HG02973 (cell line): ENCODE data around the gene CDKAL1.
"Not testable (repeated sequence)": the region's sequence is repeated elsewhere in the genome, so short reads cannot be mapped to it uniquely, and the experiment has no call there.

Experiments
- ATAC-seq: cut with Tn5 transposase; IDR thresholded peaks from one replicate; pipeline ENCODE4 v1.9.1; 2021; ENCODE audit warnings: moderate library complexity; ENCODE audit not compliant: unreplicated experiment

CDKAL1 gene

DNA sequence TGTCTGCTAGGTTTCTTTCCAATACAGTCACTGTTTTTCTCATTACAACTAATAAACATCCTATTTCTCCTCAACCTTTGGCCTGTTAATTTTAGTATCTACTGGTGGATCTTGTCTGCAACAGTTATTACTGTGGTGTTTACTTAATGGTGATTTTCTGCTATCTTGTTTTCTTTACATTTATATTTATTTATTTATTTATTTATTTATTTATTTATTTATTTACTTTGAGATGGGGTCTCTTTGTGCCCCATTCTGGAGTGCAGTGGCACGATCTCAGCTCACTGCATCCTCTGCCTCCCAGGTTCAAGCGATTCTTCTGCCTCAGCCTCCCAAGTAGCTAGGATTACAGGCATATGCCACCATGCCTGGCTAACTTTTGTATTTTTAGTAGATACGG, 15.1 kb downstream of the CDKAL1 start:
- ATAC-seq = not testable (repeated sequence)

DNA sequence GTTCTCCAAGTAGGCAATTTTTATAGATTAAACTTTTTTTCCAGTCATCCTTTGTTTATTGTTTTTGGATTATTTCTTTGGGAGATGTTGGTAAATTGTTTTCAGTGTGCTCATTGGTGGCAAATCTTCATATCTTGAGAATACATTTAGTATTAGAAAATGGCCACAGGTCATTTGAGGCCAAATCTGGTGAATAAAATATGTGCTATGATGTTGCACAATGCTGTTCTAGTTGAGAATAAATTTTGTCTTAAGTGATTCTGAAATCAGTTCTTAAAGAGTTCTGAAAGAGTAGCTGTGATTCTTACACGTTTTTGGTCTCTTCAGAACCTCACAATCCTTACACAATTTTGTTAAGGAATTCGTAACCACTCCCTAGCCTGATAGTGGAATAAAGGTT, 20.1 kb downstream of the CDKAL1 start:
- ATAC-seq = no peak

DNA sequence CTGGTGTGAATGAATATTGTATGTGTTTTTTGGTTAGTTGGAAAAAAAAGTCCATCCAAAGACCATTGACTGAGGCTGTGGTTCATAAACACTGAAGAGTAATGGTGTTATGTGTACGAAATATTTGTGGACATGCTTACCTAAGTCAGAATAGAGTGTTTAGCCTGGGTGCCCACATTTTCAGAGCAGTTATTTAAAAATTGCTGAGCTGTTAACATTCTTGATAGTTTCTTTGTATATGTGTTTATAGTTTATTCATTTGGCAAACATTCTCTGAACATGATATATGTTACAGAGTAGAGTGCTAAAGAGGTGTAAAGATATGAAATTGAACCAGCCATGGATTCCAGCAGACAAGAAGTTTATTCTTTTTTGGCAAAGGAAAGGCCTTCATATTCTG, 20.6 kb downstream of the CDKAL1 start:
- ATAC-seq = no peak

DNA sequence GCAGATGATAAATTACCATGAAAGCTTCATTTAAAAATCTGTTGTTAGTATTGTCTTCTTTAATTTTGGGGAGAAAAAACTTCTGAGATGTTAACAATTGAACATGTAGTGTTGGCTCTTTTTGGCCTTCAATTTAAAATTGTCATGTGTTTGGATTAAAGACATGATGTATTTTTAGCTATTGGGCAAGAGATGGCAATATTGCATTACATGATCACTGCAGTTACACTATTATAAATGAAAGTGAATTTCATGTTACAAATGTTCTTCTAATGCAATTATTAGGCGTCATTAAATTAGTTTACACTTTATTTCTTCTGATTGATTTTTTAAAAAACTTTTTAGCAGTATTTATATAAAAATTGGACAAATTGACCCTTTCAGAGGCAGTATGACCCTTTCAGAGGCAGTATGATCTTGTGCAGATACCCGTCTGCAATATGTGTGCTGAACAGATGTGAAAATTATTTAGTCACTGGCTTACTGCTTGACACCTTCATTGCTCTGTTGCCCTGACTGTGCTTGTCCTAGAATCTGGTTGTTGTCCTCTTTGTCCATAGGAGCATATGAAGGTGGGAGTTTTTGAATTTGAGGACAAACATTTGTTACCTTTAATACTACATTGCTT, 25.8 kb downstream of the CDKAL1 start:
- no peak for ATAC-seq

DNA sequence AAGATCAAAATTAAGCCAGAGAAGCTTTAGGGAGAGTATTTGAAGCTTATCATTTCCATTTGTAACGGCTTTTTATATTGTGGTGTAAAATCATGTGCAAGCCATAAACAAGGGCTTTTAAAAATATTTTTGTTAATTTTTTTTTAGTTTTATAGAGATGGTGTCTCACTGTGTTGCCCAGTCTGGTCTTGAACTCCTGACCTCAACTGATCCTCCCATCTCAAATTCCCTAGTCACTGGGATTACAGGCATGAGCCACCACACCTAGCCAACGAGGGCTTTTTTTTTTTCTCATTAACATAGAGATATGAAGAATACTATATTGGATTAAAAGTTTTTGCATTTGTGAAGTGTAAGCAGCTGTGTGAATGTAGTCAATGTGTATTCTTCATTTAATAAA, 29.1 kb downstream of the CDKAL1 start:
- ATAC-seq = no peak

DNA sequence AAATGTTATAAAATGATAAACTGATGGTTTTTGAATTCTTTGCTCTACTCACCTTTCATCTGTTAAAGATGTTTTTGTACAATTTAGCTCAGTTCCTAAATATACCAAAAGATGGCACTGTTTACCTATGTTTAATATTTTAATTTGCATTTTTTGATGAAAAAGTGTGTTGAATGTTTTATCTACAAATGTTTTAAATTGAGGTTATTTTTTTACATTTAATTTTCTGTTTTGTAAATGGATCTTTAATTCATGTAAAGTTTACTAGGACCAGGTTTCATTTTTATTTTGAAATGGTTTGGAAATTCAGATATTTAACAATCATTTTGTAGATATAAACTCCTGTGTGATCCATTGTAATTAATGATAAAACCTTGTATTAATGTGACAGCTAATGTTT, 30.0 kb downstream of the CDKAL1 start:
- no peak for ATAC-seq

DNA sequence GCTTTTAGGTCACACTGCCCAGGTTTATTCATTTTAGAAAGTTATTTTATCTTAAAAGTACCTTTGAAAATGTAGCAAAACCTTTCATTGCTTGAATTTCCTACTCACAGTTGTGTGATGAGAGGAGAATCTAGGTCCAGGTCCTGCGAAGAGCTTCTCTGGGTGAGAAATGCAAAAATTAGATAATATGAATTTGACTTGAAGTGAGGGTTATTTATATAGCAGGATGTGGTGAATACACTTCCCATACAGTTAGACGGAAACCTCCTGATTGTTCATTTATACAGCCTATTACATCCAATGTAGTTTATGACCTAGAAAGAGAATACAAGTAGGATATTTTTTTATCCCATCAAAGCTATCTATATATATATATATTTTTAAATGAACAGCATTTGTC, 30.5 kb downstream of the CDKAL1 start:
- peak; percentile 65 for ATAC-seq

DNA sequence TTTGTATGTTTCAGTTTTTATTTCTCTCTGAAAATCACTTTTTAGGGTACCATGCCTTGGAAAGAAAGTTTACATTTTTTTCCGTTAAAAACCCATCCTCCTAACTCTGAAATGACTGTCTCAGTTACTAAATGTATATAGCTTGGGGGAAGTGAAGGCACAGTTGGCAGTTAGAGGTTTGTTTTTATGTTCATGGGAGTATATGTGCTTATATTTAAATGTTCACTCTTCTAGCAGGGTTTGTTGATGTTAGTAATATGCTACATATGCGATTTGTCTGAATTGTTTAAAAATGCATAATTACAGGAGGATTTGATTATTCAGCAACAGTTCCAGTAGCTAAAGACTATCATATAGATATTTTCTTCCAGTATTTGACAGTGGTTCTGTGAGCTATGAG, 31.1 kb downstream of the CDKAL1 start:
- ATAC-seq = no peak

DNA sequence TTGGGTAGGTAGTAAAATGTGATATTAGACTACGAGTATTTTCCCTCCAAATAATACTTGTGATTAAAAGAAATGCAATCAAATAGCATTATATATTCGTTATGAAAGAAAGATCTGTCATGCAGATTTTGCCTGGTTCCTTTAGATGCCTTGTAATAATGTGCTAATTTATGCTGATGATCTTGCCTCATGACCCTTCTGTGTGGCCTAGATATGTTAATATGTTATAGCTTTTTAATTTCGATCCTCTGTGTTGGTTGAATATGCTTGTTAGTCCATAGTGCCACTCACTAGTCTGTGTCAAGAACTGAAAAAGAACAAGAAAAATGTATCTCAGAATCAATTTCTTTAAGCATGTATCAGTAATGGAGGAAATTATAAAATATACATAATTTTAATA, 31.9 kb downstream of the CDKAL1 start:
- no peak for ATAC-seq

DNA sequence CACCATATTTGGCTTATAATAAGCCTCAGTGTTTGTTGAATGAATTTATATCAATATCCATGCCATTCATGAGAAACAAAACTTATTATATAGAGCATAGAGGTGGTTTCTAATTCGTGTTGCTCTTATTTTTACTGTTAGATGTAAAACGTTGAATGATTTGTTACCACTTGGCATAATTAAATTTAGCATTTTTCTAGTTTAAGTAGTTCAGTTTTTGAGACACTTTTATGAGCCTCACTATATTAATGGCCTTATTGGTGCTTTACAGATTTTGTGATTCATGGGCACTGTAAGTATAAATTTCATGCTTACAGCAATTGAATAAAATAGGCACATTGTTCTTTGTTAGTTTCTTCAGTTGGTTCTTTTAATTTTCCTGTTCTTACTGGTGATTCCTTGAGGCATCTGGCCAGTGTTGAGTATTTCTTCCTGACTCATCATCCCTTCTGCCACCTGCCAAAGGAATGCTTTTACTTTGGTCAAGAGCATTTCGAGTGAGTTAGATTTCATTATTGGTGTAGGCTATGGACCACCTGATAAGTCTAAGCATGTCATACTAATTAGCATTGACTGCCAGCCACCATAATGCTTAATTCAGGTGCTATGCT, 34.8 kb downstream of the CDKAL1 start:
- ATAC-seq = no peak

DNA sequence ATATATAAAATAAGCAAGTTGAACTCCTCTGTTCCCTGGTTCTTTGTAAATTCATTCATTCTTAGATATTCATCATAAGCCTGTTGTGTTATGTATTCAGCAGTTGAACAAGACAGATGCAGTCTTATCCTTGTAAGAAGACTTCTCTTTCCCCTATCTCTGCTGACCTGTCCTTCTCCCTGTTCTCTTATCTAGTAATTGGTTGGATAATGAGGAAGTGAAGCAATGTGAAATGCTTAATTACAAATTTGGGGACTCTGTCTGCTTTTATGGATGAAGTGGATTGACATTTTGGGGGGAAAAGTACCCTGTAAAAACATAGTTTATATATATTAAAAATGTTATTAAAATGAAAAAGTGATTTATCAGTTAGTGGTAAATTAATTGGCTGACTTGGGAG, 37.0 kb downstream of the CDKAL1 start:
- no peak for ATAC-seq

DNA sequence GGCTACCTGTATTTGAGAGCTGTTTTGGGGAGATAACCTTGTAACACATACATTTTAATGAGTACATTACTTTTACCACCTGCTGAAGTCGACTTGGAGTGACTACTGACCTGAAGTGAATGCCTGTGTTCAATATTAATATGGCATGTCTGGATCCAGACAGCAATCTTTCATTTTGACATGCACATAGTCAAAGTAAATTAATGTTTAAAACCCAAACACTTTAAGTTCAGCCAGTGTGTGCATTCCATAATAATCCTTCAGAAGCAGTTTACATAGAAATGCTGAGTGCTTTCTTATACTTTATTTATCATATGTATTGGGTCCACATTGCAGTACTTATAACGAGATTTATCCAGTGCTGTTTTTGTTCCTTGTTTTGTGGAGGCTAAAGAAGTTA, 38.0 kb downstream of the CDKAL1 start:
- no peak for ATAC-seq

DNA sequence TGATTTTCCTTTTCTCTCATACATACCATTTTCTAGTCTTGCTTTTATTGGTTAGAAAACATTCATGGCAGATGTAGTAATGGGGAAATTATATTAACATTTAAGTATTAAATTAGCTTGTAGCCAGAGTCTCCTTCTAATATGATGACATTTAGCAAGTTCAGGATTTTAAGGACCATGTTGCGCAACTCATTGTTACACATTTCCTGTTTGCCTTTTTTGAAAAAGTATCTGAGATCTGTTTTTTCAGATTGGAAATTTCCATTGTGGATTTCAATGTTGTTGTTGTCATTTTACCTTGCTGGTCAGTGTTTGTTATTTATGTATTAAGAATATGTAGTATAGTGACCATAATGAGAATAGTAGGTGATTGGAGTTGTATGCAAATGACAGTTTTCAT, 38.7 kb downstream of the CDKAL1 start:
- no peak for ATAC-seq

DNA sequence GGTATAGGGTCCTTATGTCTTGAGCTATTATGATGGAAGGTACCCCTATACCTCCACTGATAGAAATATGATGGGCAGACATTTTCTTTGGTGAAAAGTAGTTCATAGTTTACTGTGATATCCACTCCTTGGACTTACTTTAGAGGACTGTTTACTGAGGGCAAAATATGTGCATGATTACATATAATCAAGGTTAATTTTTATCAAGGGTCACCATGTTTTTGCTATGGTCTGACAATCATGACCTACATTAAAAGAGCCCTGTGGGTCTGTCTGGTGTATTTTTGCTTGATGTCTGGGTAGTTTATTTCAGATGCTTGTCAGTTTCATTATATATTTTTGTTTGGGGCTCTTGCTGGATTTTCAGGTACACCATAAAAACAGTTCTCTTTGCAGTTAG, 40.1 kb downstream of the CDKAL1 start:
- no peak for ATAC-seq

DNA sequence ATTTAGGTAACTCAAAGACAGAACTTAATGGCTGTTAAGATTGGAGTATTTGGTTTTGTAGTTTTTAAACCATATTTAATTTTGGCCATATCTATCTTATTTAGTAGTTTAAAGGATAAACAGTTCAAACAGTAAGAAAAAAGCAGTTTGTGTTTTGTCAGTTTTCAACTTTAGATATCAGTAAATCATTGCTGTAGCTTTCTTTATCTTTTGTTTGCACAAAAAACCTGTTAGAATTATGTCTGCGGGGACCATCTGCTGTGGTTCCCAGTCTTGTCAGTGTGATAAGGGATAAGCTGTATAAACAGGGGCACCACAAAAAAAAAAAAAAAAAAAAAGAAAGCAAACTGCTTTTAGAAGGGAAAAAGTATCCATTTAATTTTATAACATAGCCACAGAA, 40.9 kb downstream of the CDKAL1 start:
- no peak for ATAC-seq

DNA sequence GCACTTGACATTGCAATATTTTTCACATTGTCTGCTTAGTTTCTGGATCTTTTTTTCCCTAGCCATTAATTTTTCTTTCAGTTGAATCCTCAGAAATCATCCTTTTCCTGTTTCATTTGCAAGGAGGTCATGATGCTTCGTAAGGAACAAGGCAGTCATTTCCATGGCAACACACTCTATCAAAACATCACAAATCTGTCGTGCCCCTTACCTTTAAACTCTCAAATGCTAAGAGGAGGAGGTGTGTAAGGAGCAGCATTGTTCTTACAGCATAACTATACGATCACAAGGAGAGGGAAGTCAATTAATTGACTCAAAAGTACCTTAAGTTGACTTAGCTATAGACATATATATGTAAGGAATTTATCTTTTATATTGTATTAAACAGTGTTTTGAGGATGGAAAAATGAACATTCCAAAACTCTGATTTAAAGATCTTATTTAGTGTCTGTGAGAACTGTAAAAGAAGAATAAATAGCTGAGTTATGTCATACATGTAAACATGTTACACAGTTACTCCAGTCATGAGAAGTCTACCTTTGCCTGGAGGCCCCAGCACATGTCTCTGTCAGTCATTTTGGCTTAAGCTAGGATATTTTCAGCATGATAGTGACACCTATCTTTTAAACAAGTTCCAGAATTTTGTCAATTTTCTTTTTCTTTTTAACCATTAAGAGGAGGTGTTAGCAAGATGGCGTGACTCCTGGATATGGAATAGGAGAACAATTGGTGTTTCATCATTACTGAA, 41.6 kb downstream of the CDKAL1 start:
- no peak for ATAC-seq

DNA sequence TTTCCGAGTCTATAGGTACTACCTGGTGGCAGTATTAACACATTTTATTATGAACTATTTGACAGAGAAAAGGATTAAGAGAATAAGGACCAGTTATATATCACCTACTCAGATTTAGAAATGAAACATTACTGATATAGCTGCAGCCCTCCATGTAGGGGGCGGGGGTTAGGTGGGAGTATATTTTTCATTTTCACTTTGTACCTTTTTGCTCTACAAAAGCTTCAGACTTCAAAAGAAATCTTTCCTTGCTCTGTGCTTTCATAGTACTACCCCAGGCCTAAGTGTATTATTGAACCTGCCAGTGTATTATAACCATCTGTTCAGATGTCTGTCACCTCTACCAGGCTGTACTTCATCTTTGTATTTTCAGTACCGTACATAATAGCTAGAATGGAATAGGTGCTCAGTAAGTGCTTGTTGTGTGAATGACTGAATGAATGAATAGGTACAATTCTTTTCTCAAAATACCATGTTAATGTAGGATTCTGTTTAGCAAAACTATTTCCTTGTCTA, 43.0 kb downstream of the CDKAL1 start:
- ATAC-seq = no peak

DNA sequence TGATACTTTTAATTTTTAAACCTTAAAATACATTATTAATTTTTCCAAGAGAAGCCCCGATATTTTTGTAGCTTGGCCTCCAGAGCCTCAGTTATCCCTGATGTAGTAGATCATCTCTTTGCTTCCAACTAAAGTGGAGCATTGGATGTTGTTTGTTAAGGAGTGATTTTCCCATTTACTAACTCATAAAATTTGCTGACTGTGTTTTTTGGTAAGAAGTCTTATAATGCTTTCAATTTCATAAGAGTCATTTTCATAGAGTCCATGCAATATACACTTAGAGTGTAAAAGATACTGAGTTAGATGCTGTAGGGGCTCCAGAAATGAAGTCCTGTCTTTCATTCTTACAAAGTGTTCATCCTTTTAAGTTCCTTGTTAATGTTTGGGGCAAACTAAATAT, 46.8 kb downstream of the CDKAL1 start:
- ATAC-seq = no peak

DNA sequence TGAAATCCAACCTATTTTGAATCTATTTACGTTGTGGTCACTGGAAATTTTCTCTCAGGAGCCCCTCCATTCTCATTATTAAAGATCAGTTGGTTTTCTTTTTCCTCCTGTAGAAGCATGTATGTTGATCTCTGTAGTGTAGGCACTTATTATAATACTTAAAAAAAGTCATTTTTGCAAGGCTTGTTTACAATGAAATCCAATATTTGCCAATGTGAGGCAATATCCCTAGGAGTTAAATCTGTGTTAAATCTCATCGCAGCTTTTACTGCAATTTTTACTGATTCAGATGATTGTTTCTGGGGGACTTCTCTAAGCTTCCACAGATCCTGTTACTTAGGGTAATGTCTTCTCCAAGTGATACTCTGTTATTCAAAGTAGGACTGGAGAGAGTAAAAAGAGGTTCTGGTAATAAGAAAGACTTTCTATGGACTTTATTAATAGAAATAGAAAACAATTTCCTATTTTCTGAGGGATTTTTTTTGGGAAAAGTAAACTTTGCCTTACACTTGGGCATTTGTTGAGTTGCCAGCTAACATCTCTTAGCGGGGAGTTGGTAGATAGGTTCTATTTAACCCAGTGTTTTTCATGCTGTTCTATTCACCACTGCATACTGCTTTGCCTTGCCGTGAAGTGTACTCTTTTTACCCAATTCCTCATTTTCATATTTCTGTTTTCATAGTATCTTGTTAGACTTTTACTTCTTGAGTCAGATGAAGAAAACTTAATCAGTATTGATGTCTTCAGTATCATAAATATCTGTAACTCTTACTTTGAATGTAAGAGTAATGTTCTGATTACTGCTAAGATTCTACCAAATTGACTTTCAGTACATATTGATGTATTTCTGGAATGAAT, 48.6 kb downstream of the CDKAL1 start:
- ATAC-seq = no peak

DNA sequence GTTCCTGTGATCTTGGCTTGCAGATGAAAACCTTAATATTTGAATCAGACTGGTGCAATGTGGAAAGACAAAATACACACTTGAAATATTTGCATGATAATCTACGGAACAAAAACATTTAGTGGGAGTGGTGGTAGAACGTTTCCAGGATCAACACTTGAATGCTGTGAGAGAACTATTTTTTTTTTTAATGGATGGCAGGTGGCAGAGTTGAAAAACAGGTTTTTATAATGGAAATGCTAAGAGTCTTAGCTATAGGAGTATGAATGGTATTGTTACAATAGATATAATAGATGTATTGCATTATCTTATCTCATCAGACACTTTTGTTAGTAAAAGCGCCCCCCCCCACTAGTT, 49.2 kb downstream of the CDKAL1 start:
- ATAC-seq = no peak

DNA sequence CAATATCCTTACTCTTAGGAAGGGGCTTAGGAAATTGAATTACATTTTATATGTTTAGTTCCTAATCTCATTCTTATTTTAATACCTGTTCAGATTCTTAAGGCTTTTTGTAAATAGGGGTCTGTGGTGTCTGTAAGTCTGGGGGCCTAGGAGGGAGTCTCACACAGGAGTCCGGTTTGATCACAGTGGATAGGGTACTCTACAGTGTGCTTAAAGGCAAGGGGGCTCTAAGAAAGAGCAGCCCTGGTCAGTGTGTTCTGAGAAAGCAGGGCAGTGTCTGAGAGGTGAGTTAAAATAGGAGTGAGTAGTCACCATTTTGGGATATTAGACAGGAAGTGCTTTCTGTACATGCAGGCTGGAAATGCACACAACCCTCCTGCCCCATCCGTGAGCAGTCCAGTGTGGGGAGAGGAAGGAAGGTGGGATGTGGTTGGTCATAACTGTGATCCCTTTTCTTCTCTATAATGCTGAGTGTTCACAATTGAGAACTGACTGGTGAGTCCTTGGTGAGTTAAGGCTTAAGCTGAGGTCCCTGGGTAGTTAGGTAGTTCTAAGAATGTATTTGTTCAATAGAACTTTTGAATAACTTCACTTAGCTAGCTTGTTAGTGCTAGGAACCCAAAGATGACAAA, 50.0 kb downstream of the CDKAL1 start:
- no peak for ATAC-seq
